ENCODE data around the gene FOXF2.
A peak's percentile ranks its signal among the peaks of the same experiment; 100 is the strongest.

Gene FOXF2

DNA sequence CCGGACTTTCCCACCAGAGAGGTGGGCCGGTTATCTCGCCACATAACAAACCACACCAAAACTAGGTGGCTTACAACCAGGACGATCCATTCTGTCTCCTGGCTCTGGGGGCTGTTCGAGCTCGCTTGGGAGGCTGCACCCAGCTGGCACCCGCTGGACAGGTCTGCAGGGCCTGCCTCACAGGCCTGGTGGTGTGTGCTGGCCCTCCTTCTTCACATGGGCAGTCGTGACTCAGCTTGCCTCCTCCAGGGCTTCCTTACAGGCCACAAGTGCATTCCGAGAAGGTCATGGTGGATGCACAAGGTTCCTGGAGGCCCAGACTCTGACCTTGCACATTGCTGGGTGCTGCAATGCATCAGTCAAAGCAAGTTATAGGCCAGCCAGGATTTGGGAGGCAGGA, 34.2 kb downstream of the FOXF2 start:
- TF ChIP-seq CTCF (IDR thresholded peaks at IDR 0.05) = no peak

DNA sequence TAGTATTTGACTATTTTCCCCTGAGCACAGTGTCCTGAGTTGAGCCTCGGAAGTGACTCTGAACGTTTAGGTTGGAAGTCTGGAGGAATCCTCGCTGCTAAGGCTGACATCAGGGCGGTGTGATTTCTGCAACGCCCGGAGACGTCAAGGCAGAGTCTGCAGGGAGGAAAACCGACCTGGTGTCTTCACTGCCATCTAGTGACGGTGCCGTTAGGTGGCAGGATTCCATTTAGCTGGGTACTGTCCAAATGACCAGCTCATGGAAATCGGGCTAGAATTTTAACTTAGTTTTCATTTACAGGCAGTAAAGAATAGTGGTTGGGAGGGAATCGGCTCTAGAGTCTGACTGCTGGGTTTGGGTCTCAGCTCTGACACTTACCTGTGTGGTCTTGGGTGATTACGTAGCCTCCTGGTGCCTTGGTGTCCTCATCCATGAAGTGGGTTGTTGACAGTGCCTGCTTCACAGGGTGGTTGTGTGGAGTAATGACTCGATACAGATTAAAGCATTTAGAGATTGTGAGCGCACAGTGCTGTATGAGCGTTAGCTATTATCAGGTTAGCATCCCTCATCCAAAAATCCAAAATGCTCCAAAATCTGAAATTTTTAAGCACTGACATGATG, 35.0 kb downstream of the FOXF2 start:
- peak; percentile 74 for TF ChIP-seq CTCF (IDR thresholded peaks at IDR 0.05)

DNA sequence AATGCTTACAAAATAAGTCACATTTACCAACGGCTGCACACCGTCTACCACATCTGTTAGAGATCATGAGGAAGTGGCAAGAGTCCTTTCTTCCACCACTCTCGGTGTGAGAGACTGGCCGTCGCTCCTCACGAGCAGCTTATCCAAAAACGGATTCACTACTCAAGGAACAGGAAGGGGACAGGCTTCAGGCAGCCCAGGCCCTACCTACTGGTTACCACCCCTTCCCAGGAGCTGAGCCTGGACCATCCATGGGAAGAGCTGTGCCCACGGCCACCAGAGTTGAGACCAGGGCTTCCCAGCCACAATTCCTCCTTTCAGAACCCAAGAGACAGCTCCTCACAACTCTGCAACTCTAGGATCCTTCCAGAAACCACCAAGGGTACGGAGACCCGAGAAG, 37.0 kb downstream of the FOXF2 start:
- no peak for TF ChIP-seq CTCF (IDR thresholded peaks at IDR 0.05)

GRCh38 chr6:1435806-1436205, 46.4 kb downstream of the FOXF2 start:
- TF ChIP-seq CTCF (IDR thresholded peaks at IDR 0.05) = no peak

- TF ChIP-seq CTCF (IDR thresholded peaks at IDR 0.05) = peak; percentile 61
Measured at GRCh38 chr6:1436334-1437306, 47.2 kb downstream of the FOXF2 start.

DNA sequence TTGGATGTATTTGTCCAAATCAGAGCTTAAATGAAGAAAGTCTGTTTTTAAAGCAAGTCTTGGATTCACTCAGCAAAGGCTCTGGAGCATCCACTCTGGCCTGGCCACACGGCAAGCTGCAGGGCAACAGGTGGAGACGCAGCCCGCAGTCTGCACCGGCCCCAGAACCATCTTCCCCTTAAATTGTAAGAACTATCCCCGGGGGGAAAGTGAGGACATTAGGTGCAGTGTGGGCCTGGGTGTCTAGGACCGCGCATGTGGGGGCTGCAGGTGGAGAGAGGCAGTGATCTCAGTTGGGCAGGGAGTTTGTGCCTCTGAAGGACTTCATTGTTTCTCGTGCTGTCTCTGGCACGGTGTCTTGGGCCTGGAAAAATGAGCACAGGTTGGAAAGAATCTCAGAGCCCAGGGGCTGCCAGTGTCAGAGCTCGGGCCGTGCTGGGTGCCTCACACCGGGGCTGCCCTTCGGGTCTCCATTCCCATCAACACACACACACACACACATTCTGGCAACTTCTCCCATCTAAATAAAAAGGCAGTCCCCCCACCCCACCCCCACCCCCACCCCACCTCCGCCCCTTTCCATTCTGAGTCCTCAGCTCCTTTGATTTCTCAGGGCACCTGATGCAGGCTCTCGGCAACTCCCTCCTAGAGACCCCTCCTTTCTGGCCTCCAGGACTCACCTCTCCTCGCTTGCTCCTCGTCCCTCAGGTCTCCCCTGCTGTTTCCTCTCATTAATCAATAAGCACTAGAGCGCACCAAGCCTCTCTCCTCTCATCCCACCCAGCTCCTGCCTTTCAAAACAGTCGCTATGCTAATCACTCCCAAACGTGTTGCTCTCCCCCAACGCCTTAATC, 48.4 kb downstream of the FOXF2 start:
- TF ChIP-seq CTCF (IDR thresholded peaks at IDR 0.05) = no peak

DNA sequence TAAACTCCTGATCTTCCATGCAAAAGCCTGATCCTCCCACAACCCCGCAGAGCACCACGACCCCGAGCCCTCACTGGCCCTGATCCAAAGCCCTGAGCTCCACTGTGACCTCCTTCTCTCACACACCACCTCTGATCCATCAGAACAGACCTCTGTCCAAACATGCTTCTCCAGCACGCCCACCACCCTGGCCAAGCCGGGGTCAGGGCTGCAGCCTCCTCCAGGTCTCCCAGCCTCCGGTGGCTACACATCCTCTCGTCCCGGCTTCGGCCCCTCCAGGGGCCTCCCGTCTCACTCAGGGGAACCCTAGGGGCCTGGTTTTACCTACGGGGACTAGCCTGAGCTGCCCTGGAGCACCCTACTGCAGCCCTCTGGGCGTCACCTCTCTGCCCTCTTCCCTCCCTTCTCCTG, 49.1 kb downstream of the FOXF2 start:
- no peak for TF ChIP-seq CTCF (IDR thresholded peaks at IDR 0.05)

Data from LNCAP (cell line).